Neutrophil (primary cell): ENCODE data around the gene FAM8A1.

Experiments used
- H3K27ac ChIP-seq: fragments of 200-600 bp; sonication (generic); 2 replicates; pipeline ENCODE4 v1.5.1; 2016; ENCODE audit warnings: mild to moderate bottlenecking, moderate library complexity
- H3K27me3 ChIP-seq: fragments of 200-600 bp; sonication (generic); 2 replicates; pipeline ENCODE4 v1.6.0; 2016; ENCODE audit warnings: mild to moderate bottlenecking
- H3K36me3 ChIP-seq: fragments of 200-600 bp; sonication (generic); 2 replicates; pipeline ENCODE4 v1.5.1; 2017
- H3K4me1 ChIP-seq, 2 experiments: fragments of 200-600 bp in 1 of 2; sonication (generic) in 1 of 2; 1 replicate in 1 of 2; 2 replicates in 1 of 2; pipeline versions ENCODE4 v1.5.1 to v1.6.1; 2013 to 2016; ENCODE audit warnings: low read depth in 1 of 2, low read length in 1 of 2, mild to moderate bottlenecking in 1 of 2, moderate library complexity in 1 of 2; ENCODE audit not compliant: control insufficient read depth in 1 of 2, insufficient read depth in 1 of 2
- H3K4me3 ChIP-seq, 2 experiments: fragments of 200-600 bp in 1 of 2; sonication (generic) in 1 of 2; 1 replicate in 1 of 2; 2 replicates in 1 of 2; pipeline ENCODE4 v1.5.1; 2013 to 2016; ENCODE audit warnings: low read depth in 1 of 2, low read length in 1 of 2, mild to moderate bottlenecking in 1 of 2, moderate library complexity in 1 of 2
- H3K9me3 ChIP-seq: fragments of 200-600 bp; sonication (generic); 2 replicates; pipeline ENCODE4 v1.5.1; 2016
- TF ChIP-seq, protein P1 (sequence below): fragments of 200-600 bp; sonication (generic); IDR thresholded peaks from 2 replicates; pipeline ENCODE4 v1.5.1; 2016; ENCODE audit warnings: antibody characterized with exemption

Gene FAM8A1

DNA sequence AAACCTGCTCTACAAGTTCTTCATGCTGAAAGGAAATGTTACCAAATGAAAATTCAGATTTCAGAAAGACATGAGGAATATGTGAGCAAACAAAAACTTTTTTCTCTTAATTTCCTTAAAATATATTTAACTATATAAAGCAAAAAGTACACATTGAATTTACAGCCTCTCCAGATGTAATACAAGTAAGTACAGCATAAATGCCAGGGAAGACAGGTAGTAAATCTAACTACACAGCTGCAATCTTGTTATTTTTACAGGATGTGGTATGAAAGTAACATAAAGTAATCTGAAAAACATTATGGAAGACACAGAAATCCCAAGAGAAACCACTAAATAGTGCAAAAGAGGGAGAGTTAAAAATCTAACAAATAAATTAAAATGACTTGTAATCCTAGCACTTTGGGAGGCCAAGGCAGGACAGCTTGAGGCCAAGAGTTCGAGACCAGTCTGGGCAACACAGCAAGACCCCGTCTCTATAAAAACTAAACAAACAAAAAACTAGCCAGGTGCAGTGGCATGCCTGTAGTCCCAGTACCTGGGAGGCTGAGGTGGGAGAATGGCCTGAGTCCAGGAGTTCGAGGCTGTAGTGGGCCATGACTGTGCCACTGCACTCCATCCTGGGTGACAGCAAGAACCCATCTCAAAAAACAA lies 50.7 kb downstream of the FAM8A1 start:
- no peaks in the 10 kb centered on the region for H3K4me1 ChIP-seq
- H3K9me3 ChIP-seq = no peaks in the 10 kb centered on the region
- H3K27me3 ChIP-seq = no peaks in the 10 kb centered on the region
- TF ChIP-seq, protein P1, sequence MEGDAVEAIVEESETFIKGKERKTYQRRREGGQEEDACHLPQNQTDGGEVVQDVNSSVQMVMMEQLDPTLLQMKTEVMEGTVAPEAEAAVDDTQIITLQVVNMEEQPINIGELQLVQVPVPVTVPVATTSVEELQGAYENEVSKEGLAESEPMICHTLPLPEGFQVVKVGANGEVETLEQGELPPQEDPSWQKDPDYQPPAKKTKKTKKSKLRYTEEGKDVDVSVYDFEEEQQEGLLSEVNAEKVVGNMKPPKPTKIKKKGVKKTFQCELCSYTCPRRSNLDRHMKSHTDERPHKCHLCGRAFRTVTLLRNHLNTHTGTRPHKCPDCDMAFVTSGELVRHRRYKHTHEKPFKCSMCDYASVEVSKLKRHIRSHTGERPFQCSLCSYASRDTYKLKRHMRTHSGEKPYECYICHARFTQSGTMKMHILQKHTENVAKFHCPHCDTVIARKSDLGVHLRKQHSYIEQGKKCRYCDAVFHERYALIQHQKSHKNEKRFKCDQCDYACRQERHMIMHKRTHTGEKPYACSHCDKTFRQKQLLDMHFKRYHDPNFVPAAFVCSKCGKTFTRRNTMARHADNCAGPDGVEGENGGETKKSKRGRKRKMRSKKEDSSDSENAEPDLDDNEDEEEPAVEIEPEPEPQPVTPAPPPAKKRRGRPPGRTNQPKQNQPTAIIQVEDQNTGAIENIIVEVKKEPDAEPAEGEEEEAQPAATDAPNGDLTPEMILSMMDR = no peak
- H3K27ac ChIP-seq = no peak overlapping the region
- peaks cover 75% of the 10 kb centered on the region for H3K36me3 ChIP-seq
- no peak overlapping the region for H3K4me3 ChIP-seq

GRCh38 chr6:17653198-17653882 lies 53.2 kb downstream of the FAM8A1 start:
- H3K36me3 ChIP-seq = peaks cover 67% of the 10 kb centered on the region

GRCh38 chr6:17656092-17656491 lies 56.0 kb downstream of the FAM8A1 start:
- no peak overlapping the region for H3K27ac ChIP-seq
- H3K27me3 ChIP-seq = no peaks in the 10 kb centered on the region
- no peaks in the 10 kb centered on the region for H3K4me1 ChIP-seq
- no peak overlapping the region for H3K4me3 ChIP-seq
- H3K9me3 ChIP-seq = no peaks in the 10 kb centered on the region
- TF ChIP-seq, protein P1 = no peak
- peaks cover 67% of the 10 kb centered on the region for H3K36me3 ChIP-seq

More at GRCh38 chr6:17653198-17653882, 53.2 kb downstream of the FAM8A1 start:
- Histone ChIP-seq H3K4me3 (no peak overlapping the region), H3K9me3 (no peaks in the 10 kb centered on the region), H3K27ac (no peak overlapping the region), H3K4me1 (no peaks in the 10 kb centered on the region), H3K27me3 (no peaks in the 10 kb centered on the region)
- TF ChIP-seq, protein P1 = no peak

DNA sequence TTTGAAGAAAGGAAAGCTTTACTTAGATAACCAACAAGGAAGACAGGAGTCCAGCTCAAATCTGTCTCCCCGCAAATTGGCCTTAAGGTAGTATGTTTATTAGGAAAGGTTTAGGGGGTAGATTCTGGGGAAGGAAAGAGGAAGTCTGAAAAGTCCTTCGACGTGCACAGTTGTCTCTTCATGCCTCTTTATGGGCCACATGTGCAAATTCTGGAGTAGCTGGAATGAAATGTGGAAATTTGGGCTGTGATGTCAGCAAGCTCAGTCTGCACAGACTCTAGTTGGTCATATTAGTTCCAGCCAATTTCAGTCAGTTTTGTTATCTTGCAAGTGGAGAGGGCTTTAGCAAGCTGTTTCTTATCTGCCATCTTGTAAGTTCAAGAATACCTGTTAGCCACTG lies 56.5 kb downstream of the FAM8A1 start:
- Histone ChIP-seq H3K36me3 (peaks cover 71% of the 10 kb centered on the region), H3K27ac (no peak overlapping the region), H3K4me3 (no peak overlapping the region), H3K27me3 (no peaks in the 10 kb centered on the region), H3K4me1 (no peaks in the 10 kb centered on the region), H3K9me3 (no peaks in the 10 kb centered on the region)
- TF ChIP-seq, protein P1 = no peak
